GM19468 (cell line): ENCODE measurements around the gene TRIO.
"Not testable (repeated sequence)": the region's sequence is repeated elsewhere in the genome, so short reads cannot be mapped to it uniquely, and the experiment has no call there.

ENCODE experiments used
- ATAC-seq: cut with Tn5 transposase; IDR thresholded peaks from one replicate; pipeline ENCODE4 v1.9.1; 2021; ENCODE audit warnings: mild to moderate bottlenecking, moderate library complexity, moderate number of reproducible peaks; ENCODE audit not compliant: unreplicated experiment; ENCODE audit errors: extremely low read depth

Gene TRIO

DNA sequence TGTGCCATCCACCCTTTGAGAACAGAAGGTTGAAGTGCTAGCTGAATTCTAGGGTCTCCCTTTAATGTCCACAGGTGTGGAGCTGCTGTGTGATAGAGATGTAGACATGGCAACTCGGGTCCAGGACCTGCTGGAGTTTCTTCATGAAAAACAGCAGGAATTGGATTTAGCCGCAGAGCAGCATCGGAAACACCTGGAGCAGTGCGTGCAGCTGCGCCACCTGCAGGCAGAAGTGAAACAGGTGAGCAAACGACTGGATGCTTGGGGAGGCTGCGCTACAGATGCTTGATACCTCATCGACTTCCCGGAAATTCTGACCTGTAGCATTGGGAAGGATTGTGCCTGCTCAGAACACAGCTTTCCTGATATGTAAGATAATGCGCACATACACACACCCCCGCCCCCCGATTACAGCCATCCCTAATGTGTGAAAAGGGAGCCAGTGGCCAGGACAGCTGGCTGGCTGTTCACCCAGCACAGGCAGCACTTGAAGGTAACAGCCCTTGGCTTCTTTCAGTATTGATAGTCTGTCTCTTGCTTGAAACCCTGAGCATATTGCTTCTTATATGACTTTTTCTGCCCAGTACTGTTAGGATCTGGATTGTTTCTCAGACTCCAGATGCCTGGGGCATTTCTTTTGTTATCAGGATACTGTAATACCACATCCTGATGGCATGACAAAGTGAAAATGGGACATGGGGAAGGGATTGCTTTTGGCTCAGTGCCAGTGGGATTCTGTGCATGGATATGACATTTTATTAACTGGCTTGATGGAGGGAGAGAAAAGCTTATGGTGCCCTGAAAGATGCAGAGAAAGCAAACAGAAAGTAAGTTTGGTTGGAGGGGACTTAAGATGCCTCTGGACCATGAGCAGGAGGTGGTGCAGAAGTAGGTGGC lies 221.7 kb downstream of the TRIO start:
- no peak for ATAC-seq

DNA sequence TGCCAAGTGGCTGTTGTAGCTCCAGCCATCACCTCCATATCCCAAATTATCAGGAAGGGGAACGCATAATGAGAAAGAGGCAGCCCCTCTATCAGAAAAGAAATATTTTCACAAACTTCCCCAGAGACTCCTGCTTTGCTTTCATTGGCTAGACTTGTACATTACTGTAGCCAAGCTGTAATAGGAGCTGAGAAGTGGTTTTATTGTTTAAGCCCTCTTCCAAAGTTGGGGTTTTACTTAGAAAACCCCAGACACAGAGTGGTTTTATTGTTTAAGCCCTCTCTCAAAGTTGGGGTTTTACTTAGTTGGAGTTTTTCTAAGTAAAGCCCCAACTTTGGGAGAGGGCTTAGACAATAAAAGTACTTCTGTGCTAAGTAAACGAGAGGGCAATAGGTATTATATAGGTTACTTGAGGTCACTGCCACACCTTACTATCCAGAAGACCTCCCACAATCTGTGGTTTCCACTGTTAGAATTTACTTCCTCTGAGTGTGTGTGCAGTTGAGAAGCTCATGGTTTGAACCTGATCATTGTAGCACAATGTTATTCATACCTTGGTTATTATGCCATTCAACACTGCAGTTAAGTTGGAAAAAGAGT lies 222.8 kb downstream of the TRIO start:
- no peak for ATAC-seq

- no peak for ATAC-seq
Measured at GRCh38 chr5:14366763-14367162, 223.6 kb downstream of the TRIO start.

DNA sequence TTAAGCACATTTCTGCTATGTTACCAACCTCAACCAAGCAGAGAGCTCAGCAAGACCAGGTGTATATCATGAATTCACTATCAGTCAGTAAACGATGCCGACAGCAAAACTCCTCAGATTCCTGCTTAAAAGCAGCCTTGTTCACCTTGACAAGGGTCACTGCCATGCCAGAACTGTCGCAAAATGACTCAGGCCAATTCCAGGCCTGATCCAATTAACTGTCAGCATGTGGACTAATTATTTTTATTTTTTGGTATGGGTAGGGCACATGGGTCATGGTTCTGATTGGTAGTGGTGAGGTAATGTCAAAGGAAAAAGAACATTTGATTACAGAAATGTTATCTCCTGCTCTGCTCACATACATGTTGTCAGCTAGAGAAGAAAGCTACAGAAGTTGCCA lies 224.2 kb downstream of the TRIO start:
- no peak for ATAC-seq

GRCh38 chr5:14369780-14370179 lies 226.6 kb downstream of the TRIO start:
- ATAC-seq, result no peak

- ATAC-seq, result no peak
Measured at GRCh38 chr5:14370386-14370785, 227.2 kb downstream of the TRIO start.

DNA sequence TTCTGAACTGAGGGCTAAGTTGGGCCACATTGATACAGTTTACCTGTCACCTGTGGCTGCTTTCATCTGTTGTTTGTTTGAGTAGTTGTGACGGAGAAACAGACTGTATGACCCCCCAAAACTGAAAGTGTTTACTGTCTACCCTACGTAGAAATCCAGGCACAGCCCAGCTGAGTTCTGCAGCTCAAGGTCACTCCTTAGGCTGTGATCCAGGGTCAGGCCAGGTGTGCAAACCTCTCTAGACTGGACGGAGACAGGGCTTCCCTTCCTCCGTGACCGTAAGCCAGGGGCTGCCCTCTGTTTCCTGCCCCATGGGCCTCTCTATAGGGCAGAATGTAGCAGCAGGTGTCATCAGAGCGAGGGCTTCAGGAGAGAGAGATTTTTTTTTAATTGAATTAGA lies 230.5 kb downstream of the TRIO start:
- ATAC-seq, result no peak

DNA sequence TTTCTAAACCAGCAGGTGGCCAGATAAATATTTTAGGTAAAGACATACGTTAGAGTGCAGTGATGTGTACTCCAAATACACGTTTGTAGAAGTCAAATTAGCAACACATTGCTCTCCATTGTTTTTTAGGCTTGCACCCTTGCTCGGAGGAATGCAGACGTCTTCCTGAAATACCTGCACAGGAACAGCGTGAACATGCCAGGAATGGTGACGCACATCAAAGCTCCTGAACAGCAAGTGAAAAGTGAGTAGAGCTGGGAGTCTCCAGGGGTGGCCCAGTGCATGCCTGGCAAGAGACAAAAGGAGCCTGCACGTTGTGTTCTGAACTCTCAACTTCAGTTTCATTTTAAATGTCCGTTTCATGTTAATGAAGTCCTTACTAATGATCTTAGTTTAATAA lies 231.0 kb downstream of the TRIO start:
- ATAC-seq, result no peak

- no peak for ATAC-seq
Measured at GRCh38 chr5:14376789-14377188, 233.6 kb downstream of the TRIO start.

DNA sequence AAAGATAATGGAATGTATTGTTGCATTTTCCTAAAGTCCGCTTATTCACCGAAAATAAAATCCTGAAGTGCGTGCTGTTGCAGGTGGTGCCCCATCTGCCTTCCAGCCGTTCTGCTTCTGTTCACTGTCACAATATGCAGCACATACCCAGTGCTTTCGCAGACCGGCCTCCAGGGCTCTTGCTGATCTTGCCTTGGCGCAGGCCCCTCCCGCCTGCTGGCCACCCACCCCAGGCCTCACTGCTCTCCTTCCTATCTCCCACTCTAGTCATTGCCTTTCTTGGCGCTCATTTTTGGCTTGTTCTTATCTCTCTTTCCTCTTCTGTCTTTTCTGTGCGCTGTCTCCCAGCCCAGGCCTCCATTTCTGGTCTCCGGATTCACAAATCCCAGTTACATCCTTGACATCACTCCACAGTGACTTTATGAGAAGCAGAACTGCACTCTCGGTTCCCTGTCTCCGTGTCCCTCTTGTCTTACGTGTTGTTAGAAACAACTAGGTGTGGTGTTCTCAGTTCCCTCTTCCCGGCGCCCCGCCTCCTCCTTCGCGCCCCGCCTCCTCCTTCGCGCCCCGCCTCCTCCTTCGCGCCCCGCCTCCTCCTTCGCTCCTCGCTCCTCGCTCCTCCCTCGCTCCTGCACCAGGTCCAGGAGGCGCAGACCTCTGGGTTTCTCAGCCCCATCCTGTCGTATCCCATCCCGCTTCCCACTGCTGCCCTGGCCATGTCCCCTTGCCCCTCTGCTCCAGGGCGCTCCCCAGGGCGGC lies 236.8 kb downstream of the TRIO start:
- ATAC-seq, result no peak

- ATAC-seq, result no peak
Measured at GRCh38 chr5:14380712-14381111, 237.6 kb downstream of the TRIO start.

- ATAC-seq, result no peak
Measured at GRCh38 chr5:14382640-14383039, 239.5 kb downstream of the TRIO start.

GRCh38 chr5:14383923-14384322 lies 240.8 kb downstream of the TRIO start:
- ATAC-seq, result no peak

DNA sequence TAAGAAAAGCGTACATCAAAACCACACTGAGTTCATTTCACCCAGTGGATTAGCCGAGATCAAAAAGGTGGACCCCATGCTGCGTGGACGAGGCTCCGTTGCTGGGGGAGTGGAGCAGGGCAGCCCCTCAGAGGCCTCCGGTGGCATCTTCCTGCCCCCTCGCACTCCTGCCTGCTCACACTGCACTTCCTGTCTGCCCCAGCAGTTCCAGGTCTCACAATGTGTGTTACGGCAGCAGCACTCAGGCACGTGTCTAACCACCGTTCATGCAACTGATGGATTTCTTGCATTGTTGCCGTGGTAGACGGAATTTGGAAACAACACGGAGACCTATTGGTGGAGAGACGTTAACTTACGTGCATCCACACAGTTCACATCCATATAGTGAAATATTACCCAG lies 241.9 kb downstream of the TRIO start:
- ATAC-seq, result no peak

GRCh38 chr5:14386884-14387624 lies 243.9 kb downstream of the TRIO start:
- ATAC-seq, result no peak

DNA sequence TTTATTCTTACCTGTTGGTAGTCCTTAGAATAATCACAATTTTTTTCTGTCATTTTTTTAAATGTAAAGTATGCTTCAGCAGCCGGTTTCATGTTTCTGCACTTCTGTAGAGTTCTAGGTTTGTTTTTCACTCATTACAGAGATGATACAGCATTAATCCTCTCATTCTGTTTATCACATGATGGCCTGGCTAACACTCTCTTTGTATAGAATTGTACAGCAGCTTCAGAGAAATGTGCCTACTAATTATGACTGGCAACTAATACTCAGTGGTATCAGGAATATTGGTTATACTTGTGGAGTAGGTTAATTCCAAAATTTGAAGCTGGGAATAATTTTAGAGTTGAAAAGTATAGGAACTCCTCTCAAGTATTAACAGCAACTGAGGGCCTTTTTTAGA lies 245.6 kb downstream of the TRIO start:
- ATAC-seq, result no peak

- not testable (repeated sequence) for ATAC-seq
Measured at GRCh38 chr5:14392552-14392951, 249.4 kb downstream of the TRIO start.

GRCh38 chr5:14394365-14394764 lies 251.2 kb downstream of the TRIO start:
- ATAC-seq, result no peak

GRCh38 chr5:14395411-14395810 lies 252.3 kb downstream of the TRIO start:
- ATAC-seq, result no peak

- no peak for ATAC-seq
Measured at GRCh38 chr5:14396066-14396465, 252.9 kb downstream of the TRIO start.
